MCF 10A (cell line): ENCODE measurements around the gene RRP1B. TPM values are rescaled to one million over a fixed set of nuclear protein-coding genes. Genes with fewer than 3 reads are reported as not detected.

Experiments used
- BruUV-seq: library from RNA; stranded (reverse); fragments of 400-500 nt; replicated peaks from 2 replicates; lab custom pipeline; 2021; lab: Mats Ljungman, UMichigan
- CTCF ChIA-PET: fragments of 300-600 bp; sonication (Branson Sonifier 250); formaldehyde crosslinking; extraction: SDS; loops from one replicate; lab custom pipeline; 2021; ENCODE audit warnings: antibody characterized with exemption, inconsistent platforms; lab: Yijun Ruan, JAX
- POLR2A ChIA-PET: fragments of 300-600, 350-650 bp; sonication (Branson Sonifier 250); formaldehyde crosslinking; extraction: SDS; loops from one replicate; lab custom pipeline; 2020; ENCODE audit warnings: antibody characterized with exemption, inconsistent platforms; lab: Yijun Ruan, JAX
- DNase-seq: peaks from one replicate; pipeline ENCODE4 v3.0.0-alpha.2; 2018; ENCODE audit not compliant: unreplicated experiment
- H3K27ac Mint-ChIP-seq: one replicate; pipeline ENCODE4 v1.8.0; 2022; ENCODE audit warnings: mild to moderate bottlenecking, low read depth, mixed read lengths; ENCODE audit not compliant: unreplicated experiment
- H3K27me3 Mint-ChIP-seq: one replicate; pipeline ENCODE4 v1.8.0; 2022; ENCODE audit warnings: mixed read lengths; ENCODE audit not compliant: insufficient read depth, unreplicated experiment
- H3K36me3 Mint-ChIP-seq: one replicate; pipeline ENCODE4 v1.8.0; 2022; ENCODE audit warnings: mild to moderate bottlenecking, moderate library complexity, mixed read lengths; ENCODE audit not compliant: insufficient read depth, unreplicated experiment
- H3K4me1 Mint-ChIP-seq: one replicate; pipeline ENCODE4 v1.8.0; 2022; ENCODE audit warnings: mixed read lengths; ENCODE audit not compliant: insufficient read depth, unreplicated experiment
- H3K4me3 Mint-ChIP-seq: one replicate; pipeline ENCODE4 v1.8.0; 2022; ENCODE audit warnings: mild to moderate bottlenecking, moderate library complexity, mixed read lengths; ENCODE audit not compliant: unreplicated experiment
- H3K9me3 Mint-ChIP-seq: one replicate; pipeline ENCODE4 v1.8.0; 2022; ENCODE audit warnings: mixed read lengths; ENCODE audit not compliant: unreplicated experiment
- CTCF ChIP-seq: fragments of 200-600 bp; IDR thresholded peaks from one replicate; pipeline ENCODE4 v1.8.0; 2022; ENCODE audit warnings: antibody characterized with exemption, mild to moderate bottlenecking; ENCODE audit not compliant: unreplicated experiment
- intact Hi-C: fragments of 100-400 bp; cut with micrococcal nuclease; formaldehyde crosslinking; loops from 2 replicates; pipeline ENCODE4 v1.14.1; 2022
- total RNA-seq: library from RNA; stranded (reverse); gene quantifications from 2 replicates; pipeline ENCODE4 v1.2.3, GENCODE V29; 2022

Gene RRP1B
- total RNA-seq, 1 experiment from 2014 or later: 39.8 TPM

- BruUV-seq: no TSS peak
- Mint-ChIP-seq H3K4me3 (peak overlapping the region; percentile 85), H3K9me3 (no peaks in the 10 kb centered on the region), H3K4me1 (peaks cover 16% of the 10 kb centered on the region), H3K27me3 (no peaks in the 10 kb centered on the region), H3K27ac (peak overlapping the region; percentile 74), H3K36me3 (peaks cover 36% of the 10 kb centered on the region)
- intact Hi-C loops: no loop called here
- TF ChIP-seq CTCF: no peak
- DNase-seq: no peak
- CTCF ChIA-PET: interaction anchor here (1.3 kb wide), 1 partner anchor 69 kb away, joined by 5 read pairs; the partner anchor contains the start of gene RRP1
- POLR2A ChIA-PET: interaction anchor here (0.7 to 3.0 kb wide), 11 partner anchors 9 to 69 kb away, joined by 3 to 13 read pairs (median 3); partner anchors contain the start of genes HSF2BP, RRP1 and RRP1B
These were observed 61.3 kb downstream of the RRP1B start for GRCh38 chr21:43720539-43721166.

DNA sequence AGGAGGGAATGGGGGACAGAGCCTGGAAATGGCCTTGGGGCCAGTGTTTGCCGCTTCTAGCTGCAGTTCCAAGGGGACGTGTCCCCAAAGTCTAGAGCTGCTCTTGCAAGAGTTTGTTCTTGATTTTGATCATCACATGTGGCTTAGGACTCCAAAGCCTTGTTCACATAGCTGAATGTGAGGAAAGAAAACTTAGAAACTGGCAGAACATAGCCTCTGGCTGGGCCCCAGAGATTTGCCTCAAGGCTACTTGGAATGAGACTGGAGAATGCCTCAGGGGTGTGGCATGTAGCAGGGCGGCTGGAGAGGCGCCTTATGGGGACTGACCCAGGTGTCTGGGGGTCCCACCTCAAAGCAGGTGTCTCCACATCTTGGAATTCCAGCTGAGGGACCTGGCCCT is 61.8 kb downstream of the RRP1B start:
- intact Hi-C loops: no loop called here
- H3K27me3 Mint-ChIP-seq: no peaks in the 10 kb centered on the region
- peak overlapping the region; percentile 85 for H3K4me3 Mint-ChIP-seq
- H3K27ac Mint-ChIP-seq: peak overlapping the region; percentile 74
- no TSS peak for BruUV-seq
- ChIA-PET CTCF (interaction anchor here (1.3 kb wide), 1 partner anchor 69 kb away, joined by 5 read pairs; the partner anchor contains the start of gene RRP1), POLR2A (interaction anchor here (0.7 to 3.0 kb wide), 9 partner anchors 8 to 68 kb away, joined by 3 to 13 read pairs (median 3); partner anchors contain the start of genes HSF2BP, RRP1 and RRP1B)
- H3K4me1 Mint-ChIP-seq: peaks cover 21% of the 10 kb centered on the region
- peaks cover 41% of the 10 kb centered on the region for H3K36me3 Mint-ChIP-seq
- DNase-seq: no peak
- no peak for TF ChIP-seq CTCF
- H3K9me3 Mint-ChIP-seq: no peaks in the 10 kb centered on the region

DNA sequence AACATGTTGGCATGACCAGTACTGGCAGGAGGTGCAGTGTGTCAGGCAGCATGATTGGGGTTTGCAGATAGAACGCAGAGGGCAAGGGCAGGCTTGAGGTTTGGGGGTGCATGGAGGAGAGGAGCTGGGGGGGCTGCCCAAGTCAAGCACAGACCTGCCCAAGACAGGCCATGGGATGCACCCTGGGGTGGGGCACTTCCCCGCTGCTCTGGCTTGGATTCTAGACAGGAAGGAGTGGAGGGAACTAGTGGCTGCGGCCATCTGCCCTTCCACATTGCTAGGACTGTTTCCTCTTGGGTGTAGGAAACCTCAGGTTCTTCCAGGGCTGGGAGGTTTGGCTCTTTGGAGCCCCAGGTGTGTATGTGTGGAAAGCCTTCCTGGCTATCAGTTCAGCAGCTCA is 62.6 kb downstream of the RRP1B start:
- TF ChIP-seq CTCF: no peak
- Mint-ChIP-seq H3K9me3 (no peaks in the 10 kb centered on the region), H3K4me1 (peaks cover 27% of the 10 kb centered on the region), H3K4me3 (peak overlapping the region; percentile 85), H3K27ac (peak overlapping the region; percentile 74), H3K36me3 (peaks cover 41% of the 10 kb centered on the region), H3K27me3 (no peaks in the 10 kb centered on the region)
- no peak for DNase-seq
- intact Hi-C loops: no loop called here
- ChIA-PET CTCF (interaction anchor here (0.6 to 1.3 kb wide), 2 partner anchors 68 to 190 kb away, joined by 3 to 5 read pairs; partner anchors contain the start of gene RRP1), POLR2A (interaction anchor here (1.2 to 3.0 kb wide), 4 partner anchors 9 to 68 kb away, joined by 3 to 13 read pairs (median 8); partner anchors contain the start of genes HSF2BP, RRP1 and RRP1B)
- TSS peak; percentile 11 for BruUV-seq

- H3K9me3 Mint-ChIP-seq: no peaks in the 10 kb centered on the region
- intact Hi-C loops: no loop called here
- H3K27ac Mint-ChIP-seq: no peak overlapping the region
- no peak for TF ChIP-seq CTCF
- ChIA-PET CTCF (no interaction called here), POLR2A (no interaction called here)
- DNase-seq: no peak
- H3K27me3 Mint-ChIP-seq: no peaks in the 10 kb centered on the region
- BruUV-seq: TSS peak; percentile 7
- no peak overlapping the region for H3K4me3 Mint-ChIP-seq
- H3K4me1 Mint-ChIP-seq: peaks cover 44% of the 10 kb centered on the region
- H3K36me3 Mint-ChIP-seq: peaks cover 46% of the 10 kb centered on the region
These were observed 64.3 kb downstream of the RRP1B start for GRCh38 chr21:43723648-43724047.
